ENCODE data around the gene TIGD7. TPM values are rescaled to one million over a fixed set of nuclear protein-coding genes. Genes with fewer than 3 reads are reported as not detected.

Gene TIGD7
- total and polyA plus RNA-seq, 3 donors from 2014 or later, result 12.7 to 22.6 (median 17.5) TPM

DNA sequence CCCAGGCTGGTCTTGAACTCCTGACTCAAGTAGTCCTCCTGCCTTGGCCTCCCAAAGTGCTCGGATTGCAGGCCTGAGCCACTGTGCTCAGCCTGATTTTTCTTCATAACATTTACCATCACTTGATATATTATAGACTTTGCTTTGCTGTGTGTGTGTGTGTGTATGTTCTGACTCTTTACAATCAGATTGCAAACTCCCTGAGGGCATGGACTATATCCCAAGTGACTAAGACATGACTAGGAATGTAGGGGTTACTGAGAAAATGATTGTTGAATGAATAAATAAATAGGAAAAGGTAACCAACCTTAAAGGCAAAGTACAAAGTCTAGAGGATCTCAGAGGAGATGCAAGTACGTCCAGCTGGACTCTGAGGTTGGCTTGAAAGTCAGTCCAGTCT, 40.8 kb upstream of the TIGD7 start:
- no peak overlapping the region for H3K4me3 ChIP-seq
- no peak for DNase-seq
- TF ChIP-seq, protein P1, sequence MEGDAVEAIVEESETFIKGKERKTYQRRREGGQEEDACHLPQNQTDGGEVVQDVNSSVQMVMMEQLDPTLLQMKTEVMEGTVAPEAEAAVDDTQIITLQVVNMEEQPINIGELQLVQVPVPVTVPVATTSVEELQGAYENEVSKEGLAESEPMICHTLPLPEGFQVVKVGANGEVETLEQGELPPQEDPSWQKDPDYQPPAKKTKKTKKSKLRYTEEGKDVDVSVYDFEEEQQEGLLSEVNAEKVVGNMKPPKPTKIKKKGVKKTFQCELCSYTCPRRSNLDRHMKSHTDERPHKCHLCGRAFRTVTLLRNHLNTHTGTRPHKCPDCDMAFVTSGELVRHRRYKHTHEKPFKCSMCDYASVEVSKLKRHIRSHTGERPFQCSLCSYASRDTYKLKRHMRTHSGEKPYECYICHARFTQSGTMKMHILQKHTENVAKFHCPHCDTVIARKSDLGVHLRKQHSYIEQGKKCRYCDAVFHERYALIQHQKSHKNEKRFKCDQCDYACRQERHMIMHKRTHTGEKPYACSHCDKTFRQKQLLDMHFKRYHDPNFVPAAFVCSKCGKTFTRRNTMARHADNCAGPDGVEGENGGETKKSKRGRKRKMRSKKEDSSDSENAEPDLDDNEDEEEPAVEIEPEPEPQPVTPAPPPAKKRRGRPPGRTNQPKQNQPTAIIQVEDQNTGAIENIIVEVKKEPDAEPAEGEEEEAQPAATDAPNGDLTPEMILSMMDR (IDR thresholded peaks at IDR 0.05), result no peak
- TF ChIP-seq POLR2A (IDR thresholded peaks at IDR 0.05), result no peak
- intact Hi-C loops (cut with DNase I; ENCODE audit: low total_unique reads), result no loop called here
- H3K9me3 ChIP-seq, result no peaks in the 10 kb centered on the region
- no peak overlapping the region for H3K27ac ChIP-seq
- WGBS, 2 donors, result 79 to 85% methylated on average over 2 of the region's 2 CpGs
- no peaks in the 10 kb centered on the region for H3K36me3 ChIP-seq (ENCODE audit: low read depth, missing control alignments)
- no peaks in the 10 kb centered on the region for H3K4me1 ChIP-seq
- no peaks in the 10 kb centered on the region for H3K27me3 ChIP-seq

DNA sequence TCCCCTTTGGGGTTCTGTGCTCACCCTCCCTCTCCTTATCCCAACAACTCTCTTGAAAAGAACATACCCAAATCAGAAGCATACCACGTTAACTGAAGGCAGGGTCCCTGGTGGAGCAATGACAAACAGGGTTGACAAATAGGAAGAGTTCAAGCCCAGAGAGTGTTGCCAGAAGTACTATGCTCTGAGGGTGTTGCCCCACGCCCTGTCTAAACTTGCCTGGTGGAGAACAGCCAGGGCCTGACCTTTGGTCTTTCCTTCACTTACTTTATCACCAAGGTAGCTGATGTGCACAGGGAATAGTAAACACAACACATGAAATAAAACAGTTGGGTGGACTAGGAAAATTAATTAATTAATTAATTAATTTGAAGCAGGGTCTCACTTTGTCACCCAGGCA, 23.4 kb upstream of the TIGD7 start:
- Histone ChIP-seq H3K36me3 (ENCODE audit: low read depth, missing control alignments) (no peaks in the 10 kb centered on the region), H3K9me3 (no peaks in the 10 kb centered on the region), H3K27me3 (no peaks in the 10 kb centered on the region), H3K4me1 (no peaks in the 10 kb centered on the region), H3K4me3 (no peak overlapping the region), H3K27ac (no peak overlapping the region)
- no peak for DNase-seq
- 61 to 78% methylated on average over 2 of the region's 2 CpGs for WGBS, 2 donors
- TF ChIP-seq, protein P1 (IDR thresholded peaks at IDR 0.05), result no peak
- TF ChIP-seq POLR2A (IDR thresholded peaks at IDR 0.05), result no peak
- intact Hi-C loops (cut with DNase I; ENCODE audit: low total_unique reads), result no loop called here

DNA sequence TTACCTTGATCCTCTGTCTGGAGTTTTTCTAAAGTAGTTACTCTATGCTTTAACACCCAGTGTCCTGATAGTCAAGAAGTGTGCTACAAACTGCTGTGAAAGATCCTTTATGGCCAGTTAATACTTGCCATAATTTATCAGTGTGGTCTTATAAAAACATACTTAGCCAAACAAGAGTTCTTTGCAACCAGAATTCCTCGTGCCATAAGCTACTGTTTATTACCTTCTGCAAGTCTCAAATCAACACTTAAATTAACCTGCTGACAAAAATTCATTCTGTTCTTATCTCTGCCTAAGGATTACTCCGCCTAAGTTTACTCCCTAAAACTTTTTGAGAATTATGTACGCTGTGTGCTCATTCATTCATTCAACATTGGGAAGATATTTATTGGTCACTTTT, 22.9 kb upstream of the TIGD7 start:
- no peak for DNase-seq
- no peaks in the 10 kb centered on the region for H3K4me1 ChIP-seq
- no peaks in the 10 kb centered on the region for H3K9me3 ChIP-seq
- no peaks in the 10 kb centered on the region for H3K27me3 ChIP-seq
- no peak for TF ChIP-seq POLR2A (IDR thresholded peaks at IDR 0.05)
- TF ChIP-seq, protein P1 (IDR thresholded peaks at IDR 0.05), result no peak
- H3K27ac ChIP-seq, result no peak overlapping the region
- 34 to 45% methylated on average over 3 of the region's 3 CpGs for WGBS, 2 donors
- intact Hi-C loops (cut with DNase I; ENCODE audit: low total_unique reads), result no loop called here
- no peaks in the 10 kb centered on the region for H3K36me3 ChIP-seq (ENCODE audit: low read depth, missing control alignments)
- H3K4me3 ChIP-seq, result no peak overlapping the region

DNA sequence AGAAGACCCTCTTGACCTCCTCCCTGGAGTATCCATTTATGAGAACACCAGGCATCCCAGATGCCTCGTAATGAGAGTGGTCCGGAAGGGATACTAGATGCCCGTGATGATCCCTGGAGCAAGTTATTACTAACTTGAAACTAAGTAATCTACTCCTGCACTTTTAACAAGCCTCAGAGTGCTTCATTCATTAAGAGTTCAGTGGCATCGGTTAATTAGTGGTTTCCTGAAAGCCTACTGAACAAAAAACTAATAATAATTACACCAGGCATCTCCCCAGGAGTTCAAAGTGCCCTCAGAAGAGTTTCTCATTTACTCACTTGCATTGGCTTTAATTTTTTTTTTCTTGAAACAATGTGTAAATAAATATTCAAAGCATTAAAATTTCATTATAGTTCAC, 22.3 kb upstream of the TIGD7 start:
- 71 to 87% methylated on average over 4 of the region's 4 CpGs for WGBS, 2 donors
- Histone ChIP-seq H3K36me3 (ENCODE audit: low read depth, missing control alignments) (no peaks in the 10 kb centered on the region), H3K4me3 (no peak overlapping the region), H3K27me3 (no peaks in the 10 kb centered on the region), H3K4me1 (no peaks in the 10 kb centered on the region), H3K27ac (no peak overlapping the region), H3K9me3 (no peaks in the 10 kb centered on the region)
- intact Hi-C loops (cut with DNase I; ENCODE audit: low total_unique reads), result no loop called here
- DNase-seq, result no peak
- TF ChIP-seq, protein P1 (IDR thresholded peaks at IDR 0.05), result no peak
- no peak for TF ChIP-seq POLR2A (IDR thresholded peaks at IDR 0.05)

DNA sequence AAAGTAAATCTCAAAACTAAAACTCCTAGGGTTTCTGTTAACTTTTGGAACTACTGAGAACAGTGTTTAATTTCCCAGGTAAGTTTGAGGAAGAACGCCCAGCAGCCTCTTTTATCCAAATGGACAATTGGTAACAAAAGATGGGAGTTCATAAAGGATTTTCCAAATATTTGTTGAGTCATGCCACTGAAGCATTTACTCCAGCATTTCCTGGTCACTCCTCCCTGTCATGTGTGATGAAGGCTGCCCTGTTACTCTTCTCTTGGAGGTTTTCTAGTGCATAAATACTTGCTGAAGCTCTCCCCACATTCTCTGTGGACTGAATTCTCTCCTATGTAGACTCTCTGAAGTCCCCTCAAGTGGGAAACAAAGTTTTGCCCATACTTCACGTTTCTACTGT, 16.6 kb upstream of the TIGD7 start:
- H3K27ac ChIP-seq, result no peak overlapping the region
- no peak for TF ChIP-seq POLR2A (IDR thresholded peaks at IDR 0.05)
- TF ChIP-seq, protein P1 (IDR thresholded peaks at IDR 0.05), result no peak
- no peaks in the 10 kb centered on the region for H3K9me3 ChIP-seq
- H3K36me3 ChIP-seq (ENCODE audit: low read depth, missing control alignments), result no peaks in the 10 kb centered on the region
- no peak for DNase-seq
- H3K4me3 ChIP-seq, result no peak overlapping the region
- 76 to 86% methylated on average over 2 of the region's 2 CpGs for WGBS, 2 donors
- no peaks in the 10 kb centered on the region for H3K27me3 ChIP-seq
- intact Hi-C loops (cut with DNase I; ENCODE audit: low total_unique reads), result no loop called here
- H3K4me1 ChIP-seq, result no peaks in the 10 kb centered on the region
